ENCODE results near the gene CSTB.

DNA sequence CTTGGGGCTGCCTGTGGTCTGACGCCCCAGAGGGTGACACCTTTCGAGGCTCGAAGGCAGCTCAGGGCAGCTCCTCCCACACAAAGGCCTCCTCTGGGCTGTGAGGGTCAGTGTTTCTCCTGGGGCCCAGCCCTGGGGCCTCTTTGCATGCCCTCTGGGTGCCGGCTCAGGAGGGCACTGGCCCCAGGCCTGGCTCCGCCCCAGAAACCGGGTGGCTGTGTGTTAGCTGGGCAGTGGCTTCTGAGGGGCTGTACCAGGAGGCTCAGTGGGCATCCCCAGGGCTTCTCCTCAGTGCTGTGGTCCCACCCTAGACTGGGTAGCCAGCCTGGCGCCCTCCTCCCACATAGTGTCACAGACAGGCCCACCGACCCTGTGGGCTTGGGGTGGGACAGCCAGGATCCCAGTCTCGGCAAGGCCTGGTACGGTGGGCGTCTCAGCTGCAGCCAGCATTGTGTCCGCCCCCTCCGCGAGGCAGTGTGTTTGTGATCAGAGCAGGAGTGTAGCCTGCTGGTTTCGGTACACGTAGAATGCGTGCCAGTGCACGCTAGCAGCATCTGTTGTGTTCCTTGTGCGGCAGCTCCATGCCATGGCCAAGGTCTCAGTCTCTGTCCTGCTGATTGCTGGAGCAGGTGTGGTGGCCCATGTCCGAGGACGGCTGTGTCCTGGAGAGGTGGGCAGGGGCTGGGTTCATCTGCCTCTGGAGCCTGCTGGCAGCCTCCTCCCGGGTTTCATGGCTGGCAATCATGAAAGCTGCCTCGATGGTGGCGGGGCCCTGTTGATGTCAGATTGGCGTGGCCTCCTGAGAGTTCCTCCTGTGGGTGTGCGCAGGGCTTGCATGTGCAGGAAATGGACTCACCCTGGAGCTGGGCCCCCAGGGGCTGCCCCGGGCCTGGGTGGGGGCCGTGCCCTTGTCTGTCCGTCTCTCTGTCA lies 41.3 kb upstream of the CSTB start:
- TF ChIP-seq POLR2A (IDR thresholded peaks at IDR 0.05; ENCODE audit: extremely low read depth, insufficient read length), result no peak
- TF ChIP-seq MYC (IDR thresholded peaks at IDR 0.05; ENCODE audit: low read depth, low read length), result no peak
- no peak for TF ChIP-seq CTCF (IDR thresholded peaks at IDR 0.05; ENCODE audit: low read depth, low read length)
